ENCODE results near the gene PNLIP.

PNLIP gene

DNA sequence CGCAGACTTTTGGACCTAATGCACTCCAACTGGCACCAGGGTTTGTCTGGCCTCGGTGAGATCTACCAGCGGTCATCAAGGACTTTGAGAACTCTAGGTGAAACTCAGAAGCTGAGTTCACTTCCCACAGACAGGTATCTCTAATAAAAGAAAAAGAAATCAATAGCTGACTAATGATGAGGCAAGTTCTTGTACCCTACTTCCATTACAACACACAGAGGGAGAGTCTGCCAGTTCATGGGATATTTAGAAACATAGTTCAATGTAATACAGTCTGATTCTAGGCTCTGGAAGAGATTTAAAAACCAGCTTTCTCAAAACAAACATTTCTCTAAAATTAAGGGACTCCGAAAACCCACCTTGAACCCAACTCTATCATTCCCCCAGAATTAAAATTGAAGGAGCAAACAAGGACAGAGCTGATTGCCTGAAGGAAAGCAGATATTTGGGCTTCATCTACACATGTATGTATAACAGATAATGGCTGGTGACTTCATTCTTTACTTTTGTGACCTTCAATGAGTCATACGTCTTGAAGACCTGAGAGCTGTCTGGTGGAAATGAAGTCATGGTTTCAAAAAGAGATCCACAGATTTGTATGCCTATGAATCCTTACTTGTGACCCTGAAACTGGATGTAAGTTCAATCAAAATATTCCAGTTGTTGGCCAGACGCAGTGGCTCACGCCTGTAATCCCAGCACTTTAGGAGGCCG lies 42.3 kb downstream of the PNLIP start:
- no peak for DNase-seq

DNA sequence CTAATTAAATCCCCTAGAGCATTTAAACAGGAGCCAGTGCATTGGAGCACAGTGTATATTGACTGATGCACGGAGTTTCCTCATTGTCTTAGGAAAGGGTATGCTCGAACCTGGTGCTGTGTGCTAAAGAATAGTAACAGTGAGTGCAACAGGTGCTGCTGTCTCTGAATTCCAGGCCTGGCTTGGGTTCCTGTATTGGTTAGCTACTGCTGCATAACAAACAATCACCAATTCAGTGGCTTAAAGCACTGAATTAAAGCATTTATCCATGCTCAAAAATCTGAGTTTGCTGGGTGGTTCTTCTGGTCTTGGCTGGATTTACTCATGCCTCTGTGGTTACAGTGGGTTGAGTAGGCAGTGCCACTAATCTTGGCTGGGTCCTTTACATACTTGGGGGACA lies 43.3 kb downstream of the PNLIP start:
- no peak for DNase-seq

DNA sequence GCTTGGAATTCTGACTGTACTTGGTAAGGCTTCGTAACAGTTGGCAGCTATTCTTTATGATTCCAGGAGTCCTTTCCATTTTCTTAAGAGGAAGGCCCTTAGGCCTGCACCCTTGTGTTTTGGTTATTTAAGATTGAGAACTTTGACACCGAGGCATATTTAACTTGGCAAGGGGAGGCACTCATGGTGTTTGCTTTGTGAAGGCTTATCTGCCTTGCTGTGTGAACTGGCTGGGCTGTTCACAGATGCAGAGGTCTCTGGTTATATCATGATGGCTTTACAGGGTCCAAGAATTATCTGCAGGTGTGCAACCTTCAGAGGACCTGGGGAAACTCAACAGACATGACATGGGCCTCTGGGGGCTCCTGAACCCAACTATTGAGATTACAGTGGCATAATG lies 44.2 kb downstream of the PNLIP start:
- no peak for DNase-seq

DNA sequence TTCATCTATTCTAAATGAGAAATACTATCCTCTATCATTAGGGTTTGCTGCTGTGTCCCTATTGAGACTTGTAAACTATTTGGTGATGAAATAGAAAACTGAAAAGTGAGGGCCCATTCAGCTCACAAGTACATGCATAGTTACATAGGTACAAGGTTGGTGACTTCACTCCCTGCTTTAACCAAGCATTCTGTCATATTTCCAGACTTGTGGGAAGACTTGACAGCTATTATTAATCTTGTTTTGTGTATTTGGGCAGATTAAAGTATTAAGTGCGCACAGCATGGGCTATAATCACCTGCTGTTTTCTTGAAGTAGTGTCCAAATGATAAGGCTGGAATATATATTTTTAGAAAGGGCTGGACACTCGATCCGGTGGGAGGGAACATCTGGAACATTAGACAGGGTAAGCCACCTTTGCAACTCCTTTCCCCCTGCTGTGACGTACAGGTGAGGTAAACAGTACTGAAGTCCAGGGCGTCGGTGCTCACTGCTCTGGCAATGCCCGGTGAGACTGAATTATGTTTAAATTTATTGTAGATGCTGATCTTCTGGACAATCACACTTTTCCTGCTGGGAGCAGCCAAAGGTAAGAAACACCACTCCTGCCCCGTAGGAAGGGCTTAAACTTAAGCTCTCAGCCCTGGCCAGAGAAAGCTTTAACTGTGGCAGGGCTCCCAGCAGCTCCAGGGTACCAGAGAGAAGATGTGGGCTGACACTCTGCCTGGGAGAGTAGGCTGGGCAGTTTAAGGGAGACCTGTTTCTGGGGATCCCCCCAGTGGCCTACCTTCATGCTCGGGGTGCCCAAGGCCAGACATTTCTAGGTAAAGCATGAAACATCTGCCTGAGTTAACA lies 45.1 kb downstream of the PNLIP start, which contains the start of gene PNLIPRP1:
PNLIPRP1 (plus strand) TSS at position 370 of the 855 bp plus-strand sequence; CDS start at position 541, 171 bp downstream.
- no peak for DNase-seq

DNA sequence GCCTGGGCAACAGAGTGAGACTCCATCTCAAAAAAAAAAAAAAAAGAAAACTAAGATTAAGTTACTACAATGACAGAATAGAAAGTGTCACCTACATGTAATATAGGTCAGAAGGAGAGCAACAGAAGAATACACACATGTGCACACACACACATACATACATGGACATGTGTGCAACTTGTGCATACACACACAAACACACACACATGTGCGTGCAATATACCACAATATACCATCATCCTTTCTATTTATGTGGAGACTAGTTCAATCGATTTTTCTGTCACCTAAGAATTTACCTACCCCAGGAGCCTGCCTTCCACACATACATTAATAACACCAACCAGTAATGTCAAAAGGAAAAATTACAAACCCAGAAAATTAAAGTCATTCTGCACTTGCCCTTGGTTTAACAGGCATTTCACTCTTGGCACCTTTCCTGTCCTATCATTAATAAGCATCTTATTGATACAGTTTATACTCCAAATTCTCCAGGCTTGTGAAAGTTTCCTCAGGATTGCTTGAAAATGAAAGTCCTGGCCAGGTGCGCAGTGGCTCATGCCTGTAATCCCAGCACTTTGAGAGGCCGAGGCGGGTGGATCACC lies 47.5 kb downstream of the PNLIP start:
- no peak for DNase-seq

DNA sequence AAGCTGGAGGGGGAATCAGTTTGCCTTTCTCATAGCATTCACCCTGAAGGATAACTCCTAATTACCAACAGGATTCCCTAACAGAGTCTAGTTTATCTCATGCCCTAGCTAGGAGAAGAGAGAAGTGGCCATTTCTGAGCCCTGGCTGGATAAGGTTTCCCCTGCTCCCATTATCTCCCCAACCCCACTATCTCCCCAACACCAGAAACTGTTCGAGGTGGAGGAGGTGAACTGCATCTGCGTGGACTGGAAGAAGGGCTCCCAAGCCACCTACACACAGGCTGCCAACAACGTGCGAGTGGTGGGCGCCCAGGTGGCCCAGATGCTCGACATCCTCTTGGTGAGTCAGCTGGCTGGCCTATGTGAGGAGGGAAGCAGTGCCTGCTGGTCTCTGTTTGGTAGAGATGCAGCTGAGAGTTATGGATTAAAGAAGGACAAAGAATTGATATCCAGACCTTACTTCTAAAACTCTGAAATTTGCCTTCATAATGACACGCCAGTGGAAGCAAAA lies 48.8 kb downstream of the PNLIP start:
- DNase-seq: no peak

DNA sequence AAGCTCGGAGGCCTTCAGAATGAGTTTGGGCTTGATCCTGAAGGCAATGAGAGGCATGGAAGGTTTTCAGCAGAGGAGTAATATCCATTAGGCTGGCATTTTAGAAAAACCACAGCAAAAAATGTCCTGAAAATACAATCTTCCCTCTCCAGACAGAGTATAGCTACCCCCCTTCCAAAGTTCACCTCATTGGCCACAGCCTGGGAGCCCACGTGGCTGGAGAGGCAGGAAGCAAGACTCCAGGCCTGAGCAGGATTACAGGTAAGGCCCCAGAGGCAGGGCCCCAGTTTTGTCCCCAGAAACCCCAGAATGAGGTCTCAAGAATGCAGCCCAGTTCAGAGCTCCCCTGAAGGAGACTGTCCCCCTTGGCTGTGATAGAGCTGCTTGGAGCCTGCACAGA lies 50.3 kb downstream of the PNLIP start:
- no peak for DNase-seq

DNA sequence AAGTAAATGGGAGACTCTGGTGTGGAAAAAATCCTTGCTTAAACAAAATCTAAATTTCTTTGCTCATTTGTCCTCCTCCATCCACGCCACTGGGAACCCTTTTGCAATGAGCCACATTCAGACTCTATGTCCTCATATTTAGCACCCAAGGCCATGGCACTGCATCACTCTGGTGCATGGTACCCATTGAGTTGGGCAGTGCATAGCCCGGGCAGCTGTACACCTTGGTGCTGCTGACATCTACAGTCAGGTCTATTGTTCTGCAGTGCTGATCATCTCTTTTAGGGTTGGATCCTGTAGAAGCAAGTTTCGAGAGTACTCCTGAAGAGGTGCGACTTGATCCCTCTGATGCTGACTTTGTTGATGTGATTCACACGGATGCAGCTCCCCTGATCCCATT lies 51.8 kb downstream of the PNLIP start:
- no peak for DNase-seq

DNA sequence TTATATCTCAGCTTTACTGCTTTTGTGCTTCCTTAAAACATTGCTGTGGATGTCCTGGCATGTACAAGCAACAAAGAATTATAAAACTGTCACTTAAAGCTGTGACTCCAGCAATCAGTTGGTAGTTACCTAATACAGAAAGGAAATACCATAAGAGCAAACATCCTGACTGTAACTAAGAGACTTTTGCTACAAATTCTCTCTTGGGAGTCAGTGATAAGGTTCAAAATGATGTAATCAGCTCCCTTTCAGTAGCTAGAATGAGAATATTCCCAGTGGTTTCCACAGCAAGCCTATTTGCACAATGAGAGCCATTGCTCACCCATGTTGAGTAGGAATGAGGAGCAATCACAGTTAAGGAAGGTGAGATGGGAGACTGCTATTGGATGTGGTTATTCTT lies 52.6 kb downstream of the PNLIP start:
- DNase-seq: no peak

DNA sequence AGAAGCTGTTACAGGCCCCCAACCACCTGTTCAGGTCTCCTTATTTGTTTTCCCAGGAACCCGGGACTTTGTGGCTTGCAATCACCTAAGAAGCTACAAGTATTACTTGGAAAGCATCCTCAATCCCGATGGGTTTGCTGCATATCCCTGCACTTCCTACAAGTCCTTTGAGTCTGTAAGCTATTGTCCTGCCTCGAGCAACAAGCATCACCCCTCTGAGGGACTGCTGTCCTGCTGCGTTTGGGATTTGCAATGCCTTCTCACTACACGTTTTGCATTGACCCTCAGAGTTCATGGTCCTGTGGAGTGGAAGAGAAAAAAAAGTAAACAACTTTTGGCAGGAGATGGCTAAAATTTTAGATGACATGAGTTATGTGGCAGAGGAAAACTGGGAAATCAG lies 54.3 kb downstream of the PNLIP start:
- DNase-seq: no peak

DNA sequence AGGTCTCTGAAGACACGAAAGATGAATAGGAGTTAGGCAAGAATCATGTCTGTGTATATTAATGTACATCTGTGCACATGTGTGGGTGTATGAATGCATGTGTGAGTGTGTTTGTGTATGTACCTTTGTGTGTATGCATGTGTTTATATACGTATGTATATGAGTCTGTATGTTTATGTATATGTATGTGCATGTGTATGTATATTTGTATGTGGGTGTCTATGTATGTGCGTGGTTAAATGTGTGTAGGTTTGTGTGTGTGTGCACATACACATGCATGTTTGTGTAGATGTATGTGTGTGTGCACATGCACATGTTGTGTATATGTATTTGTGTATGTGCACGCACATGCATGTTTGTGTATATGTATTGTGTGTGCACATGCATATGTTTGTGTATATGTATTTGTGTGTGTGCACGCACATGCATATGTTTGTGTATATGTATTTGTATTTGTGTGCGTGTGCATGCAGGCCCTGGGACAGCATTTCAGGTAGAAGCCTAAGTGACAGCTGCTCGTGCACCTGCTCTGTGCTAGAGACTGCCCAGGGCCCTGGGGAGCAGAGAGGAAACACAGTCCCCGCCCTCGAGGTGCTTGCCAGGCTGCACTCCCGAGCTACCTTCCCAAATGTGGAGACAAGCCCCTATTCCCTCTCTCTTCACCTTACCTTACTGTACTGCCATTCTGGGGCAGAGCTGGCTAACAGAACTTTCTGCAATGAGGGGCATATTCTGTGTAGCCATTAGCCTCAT lies 57.1 kb downstream of the PNLIP start:
- no peak for DNase-seq

DNA sequence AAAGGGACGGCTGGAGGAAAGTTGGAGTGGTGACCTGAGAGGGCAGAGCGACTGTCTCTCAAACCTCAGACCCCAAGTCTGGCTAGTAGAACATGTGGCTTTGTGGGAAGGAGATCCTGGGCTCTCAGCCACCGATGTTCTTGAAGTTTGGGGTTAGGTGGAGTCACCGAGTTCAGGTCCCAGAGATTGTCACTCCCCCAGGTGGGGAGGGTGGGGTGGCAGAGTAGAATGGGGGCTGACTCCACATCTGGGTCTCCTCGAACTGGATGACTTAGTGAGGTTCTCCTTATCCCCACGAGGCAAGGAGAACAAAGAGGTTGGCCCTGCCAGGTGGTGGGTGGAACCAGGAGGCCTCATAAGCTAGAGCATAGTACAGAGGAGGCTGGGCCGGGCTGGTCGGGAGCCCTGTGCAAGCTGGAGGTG lies 60.3 kb downstream of the PNLIP start:
- no peak for DNase-seq

DNA sequence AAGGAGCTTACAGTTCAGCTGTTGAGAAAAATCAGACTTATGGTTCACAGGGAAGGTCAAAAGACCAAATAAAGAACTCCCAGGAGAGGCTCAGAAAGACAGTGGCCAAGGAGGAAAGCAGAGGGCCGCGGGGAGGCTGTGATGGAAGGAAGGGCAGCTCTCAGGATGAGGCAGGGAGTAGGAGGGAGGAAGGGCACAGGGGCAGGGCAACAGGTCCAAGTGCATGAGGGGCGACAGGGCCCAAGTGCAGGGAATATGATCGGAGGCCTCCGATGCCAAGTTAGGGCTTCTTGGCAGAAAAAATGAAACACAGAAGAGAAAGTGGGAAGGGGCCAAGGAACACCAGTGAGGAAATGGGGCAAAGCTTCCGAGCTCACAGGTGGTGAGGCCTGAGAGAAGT lies 61.6 kb downstream of the PNLIP start:
- DNase-seq: no peak

DNA sequence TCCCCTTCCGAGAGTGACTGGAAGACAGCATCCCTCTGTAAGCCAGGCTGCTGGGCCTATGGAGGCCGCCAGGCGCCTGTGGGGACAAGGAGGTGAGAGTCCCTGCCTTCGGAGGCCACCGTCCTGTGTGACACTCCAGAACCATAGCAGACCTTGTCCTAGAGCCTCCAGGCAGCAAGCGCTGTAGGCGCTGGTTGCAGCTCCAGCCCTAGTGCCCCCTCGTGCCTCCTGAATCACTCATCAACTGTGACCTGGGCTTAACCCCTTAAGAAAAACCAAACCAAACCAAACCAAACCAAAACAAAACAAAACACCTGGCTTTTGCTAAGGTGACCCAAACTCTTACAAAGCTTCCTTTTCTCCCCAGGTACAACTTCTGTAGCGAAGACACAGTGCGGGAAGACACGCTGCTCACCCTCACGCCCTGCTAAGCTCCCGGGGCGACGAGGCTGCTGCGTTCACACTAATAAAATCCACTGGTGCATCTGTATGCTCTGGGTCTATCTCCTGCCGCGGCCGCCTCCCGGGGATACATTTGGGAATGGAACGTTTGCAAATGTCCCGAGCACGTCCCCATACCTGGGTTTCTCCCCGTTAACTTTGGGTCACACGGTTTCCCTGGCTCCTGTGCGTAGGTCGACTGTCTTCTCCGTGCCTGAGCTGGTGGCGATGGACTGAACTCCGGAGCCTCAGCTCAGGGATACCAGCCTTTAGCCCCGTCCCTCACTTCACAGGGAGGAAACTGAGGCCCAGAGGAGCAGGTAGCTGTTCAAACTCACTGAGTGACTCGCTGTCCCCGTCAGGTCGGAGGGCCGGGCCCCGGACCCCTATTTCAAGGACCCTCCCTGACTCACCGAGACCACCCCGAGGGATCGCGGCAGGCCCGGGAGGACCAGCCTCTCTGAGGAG lies 63.2 kb downstream of the PNLIP start:
- DNase-seq: no peak

DNA sequence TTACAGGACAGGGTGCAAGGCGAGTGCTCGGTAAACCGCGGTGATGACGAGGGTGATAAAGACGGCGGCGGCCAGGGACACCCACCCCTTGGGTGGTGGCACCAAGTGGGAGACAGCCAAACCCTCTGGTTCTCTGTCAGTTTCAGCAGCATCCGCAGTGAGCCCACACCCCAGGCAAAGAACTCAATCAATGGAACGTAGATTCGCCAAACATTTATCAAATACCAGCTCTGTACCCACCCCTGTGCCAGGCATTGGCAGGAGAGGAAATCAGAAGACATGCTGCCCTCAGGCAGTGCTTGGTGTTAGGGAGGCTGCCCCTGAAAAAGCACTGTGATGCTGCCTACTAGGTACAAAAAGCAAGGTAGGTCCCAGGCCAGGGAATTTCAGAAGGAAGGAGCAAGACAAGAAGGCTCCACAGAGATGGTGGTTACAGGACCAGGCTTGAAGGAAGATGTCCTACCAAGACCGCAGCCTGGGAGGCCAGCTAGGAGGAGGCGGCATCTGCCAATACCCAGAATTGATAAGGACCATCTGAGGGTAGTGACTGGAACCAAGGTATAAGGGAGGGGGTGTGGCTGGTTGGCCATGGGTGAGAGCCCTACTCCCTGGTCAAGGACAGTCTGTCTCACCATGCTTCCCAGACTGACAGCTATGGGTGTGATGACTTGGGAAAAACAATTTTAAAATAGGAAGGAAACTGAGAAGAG lies 64.9 kb downstream of the PNLIP start:
- DNase-seq: no peak

DNA sequence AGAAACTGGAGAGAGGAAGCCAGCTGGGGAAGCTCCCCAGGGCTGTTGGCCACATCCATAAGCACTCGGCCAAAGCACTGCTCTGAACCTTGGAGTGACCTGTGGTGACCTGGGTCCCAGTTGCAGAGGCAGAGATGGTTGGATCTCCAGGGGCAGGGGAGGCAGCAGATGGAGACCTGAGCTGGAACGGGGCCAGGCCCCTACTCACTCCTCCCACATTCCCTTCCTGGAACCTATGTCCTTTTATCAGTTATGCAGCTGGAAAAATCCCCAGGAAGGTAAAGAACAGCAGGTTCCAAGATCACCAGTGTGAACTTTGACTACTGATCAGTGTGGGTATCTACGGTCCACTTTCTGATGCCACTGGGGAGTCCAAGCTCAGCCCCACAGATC lies 65.4 kb downstream of the PNLIP start:
- no peak for DNase-seq

DNA sequence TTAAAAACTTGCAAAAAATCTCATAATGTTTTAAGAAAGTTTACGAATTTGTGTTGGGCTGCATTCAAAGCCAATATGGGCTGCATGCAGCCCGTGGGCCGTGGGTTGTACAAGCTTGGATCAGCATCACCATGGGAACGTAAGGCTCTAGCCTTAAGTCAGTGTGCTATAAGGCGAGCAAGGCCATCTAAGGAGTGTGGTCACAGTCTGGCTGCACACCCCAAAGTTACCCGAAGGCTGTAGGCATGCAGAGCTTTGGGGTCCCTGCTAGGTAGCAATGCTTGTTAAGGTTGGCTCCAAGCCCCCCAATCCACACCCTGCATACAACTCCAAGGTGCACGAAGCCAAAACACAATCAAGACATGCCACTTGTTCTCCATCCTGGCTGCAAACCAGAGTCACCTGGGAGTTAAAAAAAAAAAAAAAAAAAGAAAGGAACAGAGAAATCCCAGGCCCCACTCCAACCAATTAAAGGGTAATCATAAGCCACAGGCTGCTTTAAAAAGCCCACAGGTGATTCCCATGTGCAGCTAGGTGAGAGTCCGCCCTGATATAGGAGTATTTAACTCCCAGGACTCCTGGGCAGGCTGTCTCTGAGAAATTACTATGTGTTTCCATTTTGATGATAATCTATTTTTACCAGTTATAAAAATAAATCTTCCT lies 66.5 kb downstream of the PNLIP start:
- no peak for DNase-seq

DNA sequence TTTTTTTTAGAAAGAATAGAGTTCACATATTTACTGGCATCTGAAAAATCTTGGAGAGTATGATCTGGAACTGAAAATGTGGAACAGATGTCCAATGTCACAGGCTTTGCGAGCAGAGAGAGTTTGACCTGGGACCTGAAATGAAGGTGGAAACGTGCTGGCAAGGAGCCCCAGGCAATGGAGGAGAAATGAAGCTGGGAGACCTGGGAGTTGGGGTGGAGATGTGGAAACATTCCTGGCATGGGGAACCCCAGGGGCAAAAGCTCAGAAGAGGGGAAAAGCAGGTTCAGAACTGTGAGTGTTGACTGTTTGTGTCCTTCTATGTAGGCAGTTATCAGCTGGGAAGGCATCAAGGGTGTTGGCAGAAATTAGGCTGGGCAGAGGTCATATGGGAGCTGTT lies 67.7 kb downstream of the PNLIP start:
- no peak for DNase-seq

DNA sequence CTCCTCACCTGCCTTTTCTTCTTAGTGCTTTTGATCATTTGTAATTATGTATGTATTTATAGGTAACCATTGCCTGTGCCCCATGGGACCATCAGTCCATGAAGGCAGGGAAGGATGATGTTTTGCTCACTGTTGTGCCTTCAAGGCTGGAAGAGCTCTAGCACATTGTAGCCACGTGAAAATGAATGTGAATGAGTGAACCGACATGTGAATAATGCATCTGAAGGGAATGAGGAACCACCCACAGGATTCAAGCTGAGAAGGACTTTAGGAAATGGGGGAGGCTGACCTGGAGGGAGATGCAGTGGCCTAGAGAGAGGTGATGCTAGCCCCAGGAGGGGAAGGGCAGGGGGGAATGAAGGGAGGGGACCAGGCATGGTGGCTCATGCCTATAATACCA lies 69.1 kb downstream of the PNLIP start:
- no peak for DNase-seq

DNA sequence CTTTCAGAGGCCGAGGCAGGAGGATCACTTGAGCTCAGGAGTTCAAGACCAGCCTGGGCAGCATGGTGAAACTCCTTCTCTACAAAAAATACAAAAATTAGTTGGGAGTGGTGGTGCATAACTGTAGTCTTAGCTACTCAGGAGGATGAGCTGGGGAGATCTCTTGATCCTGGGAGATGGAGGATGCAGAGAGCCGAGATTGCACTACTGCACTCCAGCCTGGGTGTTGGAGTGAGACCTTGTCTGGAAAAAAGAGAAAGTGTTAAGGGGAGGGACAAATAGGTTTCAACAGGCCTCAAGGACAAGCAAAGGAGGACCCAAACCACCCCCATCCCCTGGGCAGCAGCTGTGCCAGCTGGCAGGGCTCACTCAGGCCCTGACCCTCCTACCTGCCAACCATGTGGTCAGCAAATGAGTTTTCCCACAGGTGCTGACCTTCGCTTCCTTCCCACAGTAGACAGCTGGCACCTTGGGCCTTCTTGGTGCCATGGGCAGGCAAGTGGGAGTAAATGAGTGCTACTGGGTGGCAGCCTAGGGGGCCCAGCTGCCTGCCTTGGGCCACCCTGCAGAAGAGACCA lies 69.6 kb downstream of the PNLIP start:
- no peak for DNase-seq
